Measurements from ENCODE around the gene ABLIM1.
"Not testable (repeated sequence)": the region's sequence is repeated elsewhere in the genome, so short reads cannot be mapped to it uniquely, and the experiment has no call there.

ABLIM1 gene

DNA sequence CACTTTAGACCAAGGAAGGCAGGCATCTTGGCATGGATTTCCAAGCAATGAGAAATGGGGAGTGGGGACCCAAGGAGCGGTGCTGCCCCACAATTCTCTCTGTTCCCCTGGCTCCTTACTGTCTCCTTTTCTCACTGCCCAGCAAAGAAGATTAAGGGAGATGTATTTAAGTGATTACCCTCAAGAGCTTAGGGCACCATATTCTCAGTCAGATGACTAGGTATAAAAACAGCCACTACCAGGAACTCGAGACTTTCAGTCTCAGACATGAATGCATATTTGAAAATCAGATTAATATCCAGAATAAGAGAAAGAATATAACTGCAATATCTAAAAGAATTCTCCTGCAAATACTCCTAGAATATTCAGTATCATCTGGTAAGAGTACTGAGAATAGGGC lies at the start of gene ABLIM1:
Gene ABLIM1 (minus strand): TSS at position 101 of the 400 bp plus-strand sequence. CDS start 75 bp downstream, at position 26.
- DNase-seq (ENCODE audit: low spot score) = no peak

DNA sequence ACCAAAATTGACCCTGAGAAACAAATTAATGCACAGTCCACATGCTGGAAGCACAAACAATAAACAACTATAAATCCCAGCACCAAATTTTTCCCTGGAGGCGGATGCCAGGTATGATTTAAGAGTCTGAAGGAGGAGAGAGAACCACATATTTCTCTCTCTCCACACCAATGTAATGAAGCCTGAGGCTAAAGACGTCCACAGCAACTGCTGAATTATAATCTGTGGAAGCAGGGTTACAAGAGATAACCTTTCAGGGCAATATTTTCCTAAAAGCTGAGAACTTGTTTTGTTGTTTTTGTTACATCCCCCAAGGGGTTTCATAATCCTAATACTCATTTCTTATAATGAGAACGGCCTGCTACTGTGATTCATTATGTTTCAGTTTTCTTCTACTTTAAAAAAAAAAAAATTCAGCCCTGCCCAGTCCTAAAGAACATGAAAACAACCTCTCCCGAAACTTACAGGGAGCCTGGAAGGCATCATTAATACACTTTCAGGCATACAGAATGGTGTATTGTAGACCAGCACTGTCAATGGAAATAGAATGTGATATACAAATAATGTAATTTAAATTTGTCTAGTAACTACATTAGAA lies 48.5 kb upstream of the ABLIM1 start:
- no peak for TF ChIP-seq CTCF (IDR thresholded peaks at IDR 0.05; ENCODE audit: extremely low read depth, missing control alignments)
- DNase-seq (ENCODE audit: low spot score) = no peak

More for the DNA sequence above, at the start of gene ABLIM1:
- no peak for TF ChIP-seq CTCF (IDR thresholded peaks at IDR 0.05; ENCODE audit: extremely low read depth, missing control alignments)

- no peak for DNase-seq (ENCODE audit: low spot score)
- no peak for TF ChIP-seq CTCF (IDR thresholded peaks at IDR 0.05; ENCODE audit: extremely low read depth, missing control alignments)
These were observed 46.6 kb upstream of the ABLIM1 start for GRCh38 chr10:114704679-114705078.

DNA sequence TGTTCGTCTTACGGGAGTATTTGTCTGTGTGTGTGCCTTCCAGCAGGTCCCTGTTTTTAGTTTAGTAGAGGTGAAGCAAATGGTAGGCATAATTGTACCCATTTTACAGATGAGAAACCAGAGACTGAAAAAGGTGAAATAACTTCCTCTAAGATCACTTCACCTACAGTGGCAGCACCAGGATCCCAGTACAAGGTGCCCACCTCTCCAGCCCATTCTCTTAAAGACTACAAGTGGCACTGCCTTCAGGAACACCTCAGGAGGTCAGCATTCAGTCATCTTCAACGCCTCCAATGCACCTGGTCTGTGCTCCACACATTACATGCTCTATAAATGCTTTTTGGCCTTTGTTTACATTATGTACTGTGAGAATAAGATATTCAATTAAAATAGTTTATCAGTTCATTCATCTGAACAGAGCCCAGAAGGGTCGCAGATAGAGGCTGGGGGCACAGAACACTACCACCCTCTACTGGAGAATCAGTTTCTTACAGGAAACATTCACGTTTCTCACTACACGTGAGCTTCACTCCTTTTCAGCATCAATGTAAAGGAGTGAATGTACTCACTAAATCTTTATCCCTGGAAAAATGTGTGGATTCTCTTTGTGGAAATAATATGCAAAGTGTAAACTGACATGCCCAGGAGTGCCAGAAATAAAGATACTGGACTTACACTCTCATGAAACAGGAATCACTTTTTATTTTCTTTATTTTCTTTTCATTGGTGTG lies 45.5 kb upstream of the ABLIM1 start:
- peak; percentile 32 for TF ChIP-seq CTCF (IDR thresholded peaks at IDR 0.05; ENCODE audit: extremely low read depth, missing control alignments)

DNA sequence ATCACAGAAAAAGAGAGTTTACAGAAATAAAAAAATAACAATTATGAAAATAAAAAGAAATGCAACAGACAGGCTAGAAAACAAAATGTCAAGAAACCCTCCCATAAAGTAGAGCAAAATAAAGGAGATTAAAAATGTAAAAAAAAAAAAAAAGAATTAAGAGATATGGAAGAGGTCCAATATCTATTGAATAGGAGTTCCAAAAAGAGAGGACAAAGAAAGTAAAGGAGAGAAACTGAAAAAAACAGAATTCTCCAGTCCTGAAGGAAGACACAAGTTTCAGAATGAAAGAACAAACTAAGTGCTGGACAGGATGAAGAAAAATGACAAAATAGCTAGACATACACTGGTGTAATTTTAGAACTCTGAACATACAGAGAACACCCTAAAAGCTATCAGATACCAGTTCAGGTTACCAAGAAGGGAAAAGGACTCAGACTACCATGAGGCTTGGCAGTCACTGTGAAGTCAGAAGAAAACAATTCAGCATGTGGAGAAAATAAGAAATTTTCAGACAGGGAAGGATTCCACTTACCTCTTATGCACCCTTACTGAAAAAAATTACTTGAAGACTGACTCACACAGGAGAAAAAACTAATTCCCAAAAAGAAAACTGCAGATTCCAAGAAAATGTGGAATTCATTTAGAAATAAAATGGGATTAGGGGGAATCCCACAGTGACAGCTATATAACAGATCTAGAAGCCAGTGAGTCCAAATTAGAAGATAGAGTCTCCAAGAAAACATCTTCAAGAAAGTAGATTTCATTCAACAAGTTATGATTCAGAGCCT lies 40.4 kb upstream of the ABLIM1 start:
- DNase-seq (ENCODE audit: low spot score) = no peak
- no peak for TF ChIP-seq CTCF (IDR thresholded peaks at IDR 0.05; ENCODE audit: extremely low read depth, missing control alignments)

More for the DNA sequence above, 45.5 kb upstream of the ABLIM1 start:
- peak; percentile 19 for DNase-seq (ENCODE audit: low spot score)

DNA sequence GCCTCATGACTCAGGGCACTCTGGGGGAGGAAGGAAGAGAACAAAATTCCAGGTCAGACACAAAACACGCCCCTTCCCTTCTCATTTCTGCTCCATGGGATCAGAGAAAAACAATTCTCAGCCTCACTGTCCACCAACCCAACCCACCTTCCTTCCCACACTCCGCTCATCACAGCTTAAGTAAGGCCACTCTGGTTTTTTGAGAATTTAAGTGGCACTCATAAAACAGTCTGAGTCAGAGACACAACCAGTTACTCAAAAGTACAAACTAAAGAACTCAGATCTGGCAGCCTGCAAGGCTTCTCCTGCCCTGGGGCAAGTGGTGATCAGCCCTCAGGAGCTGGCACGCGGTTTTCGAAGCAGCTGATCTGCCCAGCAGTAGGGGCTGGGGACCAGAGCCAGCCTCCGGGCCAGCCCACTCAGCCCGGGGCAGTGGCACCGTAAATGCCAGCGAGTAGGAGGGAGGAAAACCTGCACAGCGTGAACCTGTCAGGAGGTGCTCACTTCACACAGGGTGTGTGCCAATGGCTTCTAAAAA lies 39.1 kb upstream of the ABLIM1 start:
- DNase-seq (ENCODE audit: low spot score) = no peak
- TF ChIP-seq CTCF (IDR thresholded peaks at IDR 0.05; ENCODE audit: extremely low read depth, missing control alignments) = no peak

DNA sequence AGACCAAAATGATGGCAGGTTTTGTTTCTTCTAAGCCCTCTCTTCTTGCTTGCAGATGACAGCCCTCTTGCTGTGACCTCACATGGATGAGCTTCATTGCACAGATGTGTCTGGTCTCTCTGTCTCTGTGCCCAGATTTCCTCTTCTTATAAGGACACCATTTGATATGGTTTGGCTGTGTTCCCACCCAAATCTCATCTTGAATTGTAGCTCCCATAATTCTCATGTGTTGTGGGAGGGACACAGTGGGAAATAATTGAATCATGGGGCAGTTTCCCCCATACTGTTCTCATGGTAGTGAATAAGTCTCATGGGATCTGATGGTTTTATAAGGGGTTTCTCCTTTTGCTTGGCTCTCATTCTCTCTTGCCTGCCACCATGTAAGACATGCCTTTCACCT lies 38.2 kb upstream of the ABLIM1 start:
- not testable (repeated sequence) for DNase-seq (ENCODE audit: low spot score)
